Ascending aorta (tissue), 2 donors: ENCODE data around the gene CENPQ. TPM values are rescaled to one million over a fixed set of nuclear protein-coding genes. Genes with fewer than 3 reads are reported as not detected.

Experiments
- DNase-seq, 2 donors: peaks; one replicate each; pipeline ENCODE4 v3.0.0-alpha.2; 2019; ENCODE audit warnings: low spot score in 2 of 2
- H3K27ac ChIP-seq, 2 donors: fragments of 200-600 bp; sonication (generic); one replicate each; pipeline ENCODE4 v1.5.1; 2016 to 2017; ENCODE audit warnings: mild to moderate bottlenecking in 1 of 2
- H3K27me3 ChIP-seq: fragments of 200-600 bp; sonication (generic); one replicate; pipeline ENCODE4 v1.5.1; 2017
- H3K36me3 ChIP-seq, 2 donors: fragments of 200-600 bp; sonication (generic); one replicate each; pipeline ENCODE4 v1.5.1; 2016
- H3K4me1 ChIP-seq, 2 donors: fragments of 200-600 bp; sonication (generic); one replicate each; pipeline ENCODE4 v1.5.1; 2016 to 2017; ENCODE audit warnings: mild to moderate bottlenecking in 1 of 2
- H3K4me3 ChIP-seq, 2 donors: fragments of 200-600 bp; sonication (generic); one replicate each; pipeline ENCODE4 v1.5.1; 2016 to 2017; ENCODE audit warnings: mild to moderate bottlenecking in 1 of 2
- H3K9me3 ChIP-seq, 2 donors: fragments of 200-600 bp; sonication (generic); one replicate each; pipeline ENCODE4 v1.5.1; 2016
- CTCF ChIP-seq, 3 experiments: fragments of 200-600 bp in 2 of 3; fragments of 450-650 bp in 1 of 3; sonication (generic) in 2 of 3; IDR thresholded peaks; one replicate each; pipeline ENCODE4 v1.5.1; 2016 to 2019; ENCODE audit warnings: antibody characterized with exemption in 3 of 3, mild to moderate bottlenecking in 1 of 3, moderate library complexity in 1 of 3
- intact Hi-C: fragments of 100-400 bp; cut with DNase I; formaldehyde crosslinking; loops from one replicate; pipeline ENCODE4 v1.15.1; 2023
- total RNA-seq: library from RNA; depleted of rRNA; stranded (reverse); fragments of >200 nt; gene quantifications from one replicate; pipeline ENCODE4 v1.1.0, GENCODE V29; 2016

CENPQ gene
- total RNA-seq, 1 donor from 2014 or later = not detected

- intact Hi-C loops = no loop called here
- no peaks in the 10 kb centered on the region for H3K4me1 ChIP-seq
Measured at GRCh38 chr6:49509342-49509741, 46.2 kb downstream of the CENPQ start.

DNA sequence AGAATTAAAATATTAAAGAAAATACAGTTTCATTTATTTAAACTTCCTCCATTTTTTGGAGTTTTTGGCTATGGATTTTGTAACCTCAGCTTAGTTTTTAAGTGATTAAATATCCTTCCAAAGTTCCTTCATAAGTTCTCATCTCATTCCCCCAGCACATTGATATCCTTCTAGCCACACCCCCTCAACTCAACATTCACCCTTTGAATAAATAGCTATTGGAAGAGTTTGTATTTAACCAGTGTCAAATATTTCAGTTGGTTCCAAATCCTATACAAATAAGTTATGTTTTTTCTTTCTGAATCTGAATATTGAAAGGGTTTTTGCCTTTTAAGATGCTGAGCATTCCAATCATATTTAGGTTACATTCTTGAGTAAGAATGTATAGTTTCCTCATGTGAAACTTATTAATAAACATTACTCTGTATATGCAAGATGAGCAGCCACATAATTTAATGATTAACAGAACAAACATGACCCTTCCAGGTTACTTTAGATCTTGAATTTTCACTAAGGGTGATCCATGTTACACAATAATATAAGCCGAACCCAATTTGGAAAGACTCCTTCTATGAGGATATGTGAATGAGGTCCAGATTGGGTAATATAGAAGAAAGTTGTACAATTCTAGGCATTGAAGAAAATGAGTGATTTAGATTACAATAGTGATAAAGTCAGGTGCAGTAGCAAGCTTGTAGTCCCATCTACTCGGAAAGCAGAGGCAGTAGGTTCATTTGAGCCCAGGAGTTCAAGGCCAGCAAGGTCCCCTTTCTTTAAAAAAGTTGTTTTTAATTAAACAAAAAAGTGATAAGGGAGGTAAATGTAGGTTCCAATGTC, 50.2 kb downstream of the CENPQ start:
- no peak for DNase-seq
- Histone ChIP-seq H3K4me3 (no peak overlapping the region), H3K36me3 (no peaks in the 10 kb centered on the region), H3K27me3 (no peaks in the 10 kb centered on the region), H3K27ac (no peak overlapping the region), H3K4me1 (no peaks in the 10 kb centered on the region), H3K9me3 (no peaks in the 10 kb centered on the region)
- no peak for TF ChIP-seq CTCF (IDR thresholded peaks at IDR 0.05)
- intact Hi-C loops = no loop called here

More at GRCh38 chr6:49509342-49509741, 46.2 kb downstream of the CENPQ start:
- no peak for DNase-seq
- H3K27ac ChIP-seq = no peak overlapping the region
- H3K36me3 ChIP-seq = no peaks in the 10 kb centered on the region
- TF ChIP-seq CTCF (IDR thresholded peaks at IDR 0.05) = no peak
- H3K4me3 ChIP-seq = no peak overlapping the region
- H3K9me3 ChIP-seq = no peaks in the 10 kb centered on the region
- H3K27me3 ChIP-seq = no peaks in the 10 kb centered on the region

- TF ChIP-seq CTCF (IDR thresholded peaks at IDR 0.05) = no peak
- intact Hi-C loops = no loop called here
- Histone ChIP-seq H3K27ac (no peak overlapping the region), H3K9me3 (no peaks in the 10 kb centered on the region), H3K4me3 (no peak overlapping the region), H3K27me3 (no peaks in the 10 kb centered on the region), H3K36me3 (no peaks in the 10 kb centered on the region), H3K4me1 (no peaks in the 10 kb centered on the region)
- no peak for DNase-seq
Measured at GRCh38 chr6:49514571-49515484, 51.7 kb downstream of the CENPQ start.

- H3K27ac ChIP-seq = no peak overlapping the region
- no peak for TF ChIP-seq CTCF (IDR thresholded peaks at IDR 0.05)
- H3K9me3 ChIP-seq = no peaks in the 10 kb centered on the region
- no peaks in the 10 kb centered on the region for H3K4me1 ChIP-seq
- H3K4me3 ChIP-seq = no peak overlapping the region
- no peak for DNase-seq
- intact Hi-C loops = no loop called here
- H3K36me3 ChIP-seq = no peaks in the 10 kb centered on the region
- H3K27me3 ChIP-seq = no peaks in the 10 kb centered on the region
Measured at GRCh38 chr6:49515485-49516146, 52.4 kb downstream of the CENPQ start.

GRCh38 chr6:49516147-49516505, 53.0 kb downstream of the CENPQ start:
- no peaks in the 10 kb centered on the region for H3K9me3 ChIP-seq
- no peak overlapping the region for H3K27ac ChIP-seq
- no peak for DNase-seq
- intact Hi-C loops = no loop called here
- no peaks in the 10 kb centered on the region for H3K36me3 ChIP-seq
- no peak for TF ChIP-seq CTCF (IDR thresholded peaks at IDR 0.05)
- H3K27me3 ChIP-seq = no peaks in the 10 kb centered on the region
- H3K4me3 ChIP-seq = no peak overlapping the region
- no peaks in the 10 kb centered on the region for H3K4me1 ChIP-seq
